NCI-H69 (cell line): ENCODE results near the gene ZNRF3.

ENCODE experiments used
- DNase-seq: peaks from one replicate; lab custom pipeline; 2025; lab: John Stamatoyannopoulos, UW

The ZNRF3 gene

DNA sequence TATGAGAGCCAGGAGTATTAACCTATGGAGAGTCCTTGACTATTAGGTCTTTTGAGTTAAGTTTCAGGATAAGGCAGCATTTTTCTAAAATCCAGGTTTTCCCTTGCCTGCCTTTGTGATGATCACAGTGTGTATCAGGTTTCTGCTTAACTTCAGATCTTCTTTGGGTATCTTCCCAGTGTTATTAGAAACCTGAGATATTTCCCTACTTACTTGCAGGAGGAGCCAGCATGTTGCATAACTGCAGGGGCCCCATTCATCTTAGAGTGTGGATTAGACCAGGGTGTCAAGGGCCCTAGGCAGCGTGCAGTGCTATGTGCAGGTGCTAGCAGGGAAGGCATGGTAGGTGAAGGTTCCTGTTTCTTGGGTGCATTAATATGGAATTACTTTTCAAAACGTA lies 69.5 kb downstream of the ZNRF3 start:
- DNase-seq, result peak; percentile 36

DNA sequence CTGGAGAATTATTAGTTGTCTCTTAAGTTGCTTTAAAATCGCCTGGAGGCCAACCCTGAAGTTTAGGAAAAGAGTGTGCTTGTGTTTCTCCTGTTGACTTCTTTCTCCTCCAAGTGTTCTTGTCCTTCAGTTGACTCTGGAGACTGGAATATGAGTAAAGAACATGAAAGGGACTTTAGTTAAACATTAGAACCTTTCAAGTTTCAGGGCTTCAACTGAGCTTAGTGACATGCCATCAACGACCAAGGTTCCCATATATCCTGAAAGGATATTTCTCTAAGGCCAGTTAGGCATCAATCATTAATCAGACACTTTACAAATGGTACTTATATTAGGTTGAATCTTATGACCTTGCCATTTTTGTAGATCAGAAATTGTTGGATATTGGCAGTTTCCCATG lies 70.0 kb downstream of the ZNRF3 start:
- no peak for DNase-seq

DNA sequence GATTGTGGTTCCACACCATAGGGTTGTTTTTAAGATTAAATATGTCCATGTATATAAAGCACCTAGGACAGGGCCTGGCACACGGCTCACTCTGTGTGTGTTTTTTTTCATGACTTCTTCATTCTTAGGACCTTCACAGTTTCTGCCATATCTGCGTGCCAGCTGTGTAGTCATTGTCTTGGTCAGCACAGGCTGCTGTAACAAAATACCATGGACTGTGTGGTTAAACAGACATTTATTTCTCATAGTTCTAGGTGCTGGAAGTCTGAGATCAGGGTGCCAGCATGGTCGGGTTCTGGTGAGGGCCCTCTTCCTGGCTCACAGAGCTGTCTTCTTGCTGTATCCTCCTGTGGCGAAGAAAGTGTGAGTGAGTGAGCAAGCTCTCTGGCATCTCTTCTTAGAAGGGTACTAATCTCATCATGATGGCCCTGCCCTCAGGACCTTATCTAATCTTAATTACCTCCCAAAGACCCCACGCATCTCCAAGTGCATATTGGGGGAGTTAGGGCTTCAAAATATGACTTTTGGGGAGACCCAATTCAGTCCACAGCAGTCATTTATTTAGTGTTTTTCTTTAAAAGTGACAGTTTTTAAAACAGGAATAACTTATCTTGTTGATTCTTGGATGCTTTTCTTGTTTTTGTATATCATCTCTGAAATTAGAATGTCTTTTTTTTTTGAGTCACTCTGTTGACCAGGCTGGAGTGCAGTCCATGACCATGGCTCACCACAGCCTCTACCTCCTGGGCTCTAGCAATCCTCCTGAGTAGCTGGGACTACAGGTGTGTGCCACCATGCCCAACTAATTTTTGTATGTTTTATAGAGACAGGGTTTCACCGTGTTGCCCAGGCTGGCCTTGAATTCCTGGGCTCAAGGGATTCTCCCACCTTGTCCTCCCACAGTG lies 70.9 kb downstream of the ZNRF3 start:
- no peak for DNase-seq

DNA sequence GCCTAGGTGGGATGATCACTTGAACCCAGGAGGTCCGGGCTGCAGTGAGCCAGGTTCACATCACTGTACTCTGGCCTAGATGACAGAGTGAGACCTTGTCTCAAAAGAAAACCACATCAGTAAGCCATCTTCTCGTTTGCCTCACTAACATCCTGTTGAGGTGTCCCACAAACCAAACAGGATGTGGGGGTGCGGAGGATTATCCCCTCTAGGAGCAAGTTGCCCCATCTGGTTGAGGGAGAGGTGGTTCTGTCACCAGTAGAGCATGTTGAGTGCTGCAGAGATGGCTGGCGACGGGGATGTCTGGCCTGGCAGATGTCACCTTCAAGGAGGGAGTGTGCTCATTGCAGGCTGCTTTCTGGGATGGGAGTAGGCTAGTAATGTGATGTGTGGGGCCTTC lies 72.4 kb downstream of the ZNRF3 start:
- no peak for DNase-seq

DNA sequence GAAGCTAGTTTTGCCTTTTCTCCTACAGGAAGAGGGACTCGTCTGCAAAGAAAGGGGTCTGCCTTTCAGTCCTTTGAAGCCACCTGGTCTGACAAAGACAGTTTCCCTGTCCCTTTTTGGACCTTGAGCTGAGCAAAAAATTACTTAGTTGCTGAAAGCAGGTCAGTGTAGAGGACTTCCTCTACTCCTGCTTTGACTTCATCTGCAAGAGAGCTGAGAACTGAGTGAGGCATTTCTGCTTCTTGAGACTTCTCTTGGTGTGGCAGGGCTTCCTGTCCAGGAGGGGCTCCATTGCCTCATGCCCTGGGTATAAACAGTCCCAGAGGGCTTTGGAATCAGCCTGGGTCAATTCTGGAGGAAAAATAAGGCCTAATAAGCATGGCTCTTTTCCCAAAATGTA lies 73.1 kb downstream of the ZNRF3 start:
- DNase-seq, result no peak

DNA sequence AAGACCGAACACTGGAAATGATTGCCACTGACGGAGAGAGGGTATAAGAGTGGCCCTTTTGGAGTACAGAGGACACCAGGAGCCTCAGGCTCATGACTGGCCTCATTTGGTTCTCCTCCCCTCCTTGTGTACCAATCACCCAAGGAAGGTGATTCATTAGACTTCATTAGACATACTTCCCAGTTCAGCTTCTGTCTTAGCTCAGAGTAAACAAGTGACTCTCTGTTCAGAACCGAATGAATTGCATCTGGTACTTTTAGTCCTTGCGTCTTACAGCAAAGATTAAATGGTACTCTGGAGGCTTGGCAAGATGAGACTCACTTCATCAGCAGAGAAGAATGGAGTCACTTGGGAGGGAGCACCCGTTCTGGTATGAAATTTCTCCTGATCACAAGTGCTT lies 75.2 kb downstream of the ZNRF3 start:
- DNase-seq, result no peak

DNA sequence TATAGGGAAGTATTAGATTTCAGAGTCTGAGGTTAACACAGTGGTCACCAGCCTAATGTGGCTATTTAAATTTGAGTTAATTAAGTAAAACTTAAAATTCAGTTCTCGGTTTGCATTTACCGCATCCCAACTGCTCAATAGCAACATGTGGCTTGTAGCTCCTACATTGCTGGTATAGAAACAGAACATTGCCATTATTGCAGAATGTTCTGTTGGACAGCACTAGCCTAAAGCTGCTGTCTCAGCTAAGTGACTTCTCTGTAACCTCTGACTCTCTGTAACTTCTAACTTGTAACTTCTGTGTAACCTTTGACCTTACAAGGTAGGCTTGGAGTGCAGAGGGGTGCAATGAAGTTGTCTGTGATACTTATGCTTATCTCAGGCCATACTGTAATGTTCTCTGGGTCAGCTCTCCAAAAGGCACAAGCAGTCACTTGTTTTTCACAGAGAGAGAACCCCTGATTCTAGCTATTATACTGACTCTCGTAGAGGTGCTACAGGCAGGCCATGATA lies 78.7 kb downstream of the ZNRF3 start:
- DNase-seq, result no peak

DNA sequence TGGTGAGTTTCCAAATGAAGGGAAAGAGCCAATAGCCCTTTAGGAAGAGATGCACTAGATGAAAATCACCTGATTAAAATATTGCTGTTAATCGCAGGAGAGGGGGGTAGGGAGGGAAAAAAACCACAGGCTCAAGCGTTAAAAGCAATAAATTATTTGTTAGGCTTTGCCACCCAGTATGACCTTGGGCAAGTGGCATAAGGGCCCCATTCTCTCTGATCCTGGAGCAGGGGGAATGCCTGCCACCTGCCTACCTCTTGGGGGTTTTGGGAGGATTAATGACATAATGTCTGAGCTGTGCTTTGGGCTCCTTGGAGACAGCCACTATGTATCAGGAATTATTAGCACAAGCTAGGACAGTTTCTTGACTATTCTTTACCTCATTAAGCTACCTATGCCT lies 80.0 kb downstream of the ZNRF3 start:
- DNase-seq, result peak; percentile 84

DNA sequence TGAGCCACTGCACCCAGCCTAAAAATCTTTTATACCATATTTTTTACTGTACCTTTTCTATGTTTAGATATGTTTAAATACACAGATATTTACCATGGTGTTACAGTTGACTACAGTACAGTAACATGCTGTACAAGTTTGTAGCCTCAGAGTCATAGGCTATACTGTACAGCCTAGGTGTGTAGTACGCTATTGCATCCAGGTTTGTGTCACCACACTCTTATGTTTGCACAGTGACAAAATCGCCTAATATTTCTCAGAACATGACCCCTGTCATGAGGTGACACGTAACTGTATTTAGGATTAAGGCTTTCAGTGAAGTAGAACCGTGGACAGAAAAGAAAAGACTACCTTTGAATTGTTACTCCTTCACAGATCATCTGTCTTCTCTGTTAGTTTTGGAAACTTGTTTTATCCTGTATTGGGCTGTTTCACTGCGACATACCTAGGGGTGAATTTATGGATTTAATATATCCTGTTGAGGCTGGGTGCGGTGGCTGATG lies 83.8 kb downstream of the ZNRF3 start:
- no peak for DNase-seq

DNA sequence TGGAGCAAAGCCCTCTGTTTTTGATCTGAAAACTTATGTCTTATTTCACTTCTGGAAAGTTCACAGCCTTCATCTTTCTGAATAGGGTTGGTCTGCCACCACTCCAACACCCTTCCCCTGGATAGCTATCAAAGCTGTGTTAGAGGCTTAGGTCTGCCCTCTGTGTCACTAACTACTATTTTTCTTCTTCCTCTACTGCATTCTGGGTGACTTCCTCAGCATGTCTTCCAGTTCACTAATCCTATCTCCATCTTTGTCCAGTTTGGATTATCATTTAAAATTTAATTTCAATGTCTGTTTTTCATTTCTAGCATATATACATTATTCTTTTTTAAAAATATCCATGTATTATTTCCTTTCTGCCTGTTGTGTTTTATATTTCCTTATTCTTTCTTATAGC lies 84.6 kb downstream of the ZNRF3 start:
- DNase-seq, result no peak

DNA sequence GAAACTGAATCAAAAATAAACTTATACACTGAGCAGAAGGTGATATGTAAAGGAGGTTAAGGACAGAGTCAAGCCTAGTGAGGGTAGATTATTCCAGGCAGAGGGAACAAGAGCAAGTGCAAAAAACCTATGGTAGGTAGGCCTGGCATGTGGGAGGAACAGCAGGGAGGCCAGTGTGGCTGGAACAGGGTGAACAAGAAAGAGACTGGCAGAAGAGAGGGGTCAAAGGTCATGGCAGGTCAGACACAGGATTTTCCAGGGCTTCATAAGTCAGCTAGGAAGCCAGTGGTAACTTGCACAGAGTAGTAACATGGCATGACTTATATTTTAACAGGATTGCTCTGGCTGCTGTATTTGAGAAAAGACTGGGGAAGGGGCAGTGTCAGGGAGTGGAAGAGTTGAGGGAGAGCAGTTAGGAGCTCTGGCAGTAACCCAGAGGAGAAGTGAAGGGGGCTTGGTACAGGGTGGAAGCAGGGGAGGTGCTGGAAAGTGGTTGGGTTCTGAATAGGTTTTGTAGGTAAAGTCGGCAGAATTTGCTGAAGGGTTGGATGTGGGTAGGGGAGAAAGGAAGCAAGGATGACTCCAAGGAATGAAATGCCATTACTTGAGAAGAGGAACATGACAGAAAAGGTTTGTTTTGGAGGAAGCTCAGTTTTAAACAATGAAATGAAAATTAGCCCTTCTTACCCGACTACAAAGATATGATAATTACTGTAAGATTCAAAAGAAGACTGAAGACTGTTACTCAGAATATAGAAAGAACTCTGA lies 86.2 kb downstream of the ZNRF3 start:
- no peak for DNase-seq

DNA sequence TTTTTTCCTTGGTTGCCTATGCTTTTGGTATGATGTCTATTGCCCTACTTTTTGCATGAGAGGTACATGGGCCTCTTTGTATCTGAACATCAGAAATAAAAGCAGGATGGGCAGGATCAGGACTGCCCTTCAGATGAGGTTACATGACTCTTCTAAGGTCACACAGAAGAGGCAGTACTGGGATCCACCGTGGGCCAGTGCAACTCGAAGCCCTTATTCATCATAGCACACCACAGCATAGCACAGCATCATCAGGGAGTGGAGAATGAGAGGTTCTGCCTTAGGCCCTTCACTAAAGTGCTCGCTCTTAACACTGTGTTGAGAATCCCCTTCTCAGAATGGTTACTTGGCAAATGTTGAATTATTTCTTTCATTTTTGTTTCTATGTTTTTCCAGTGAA lies 90.0 kb downstream of the ZNRF3 start:
- no peak for DNase-seq

DNA sequence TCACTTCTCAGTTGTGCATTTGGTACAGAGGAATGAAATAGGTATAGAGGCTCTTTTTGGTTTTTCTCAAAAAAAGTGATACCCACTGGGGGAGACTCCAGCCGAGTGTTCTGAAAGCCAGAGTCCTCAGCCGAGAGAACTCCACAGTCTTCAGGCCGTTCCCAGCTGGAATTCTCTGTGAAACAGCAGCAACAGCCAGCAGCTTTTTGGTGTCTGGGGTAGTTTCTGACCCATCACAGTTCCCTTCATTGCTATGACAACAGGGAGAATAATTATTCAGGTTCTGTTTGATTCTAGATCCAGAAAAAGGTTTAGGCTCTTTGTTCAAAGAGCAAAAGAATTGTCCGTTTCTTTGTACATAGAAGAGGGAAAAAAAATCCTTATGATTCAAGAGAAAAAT lies 93.7 kb downstream of the ZNRF3 start:
- no peak for DNase-seq

DNA sequence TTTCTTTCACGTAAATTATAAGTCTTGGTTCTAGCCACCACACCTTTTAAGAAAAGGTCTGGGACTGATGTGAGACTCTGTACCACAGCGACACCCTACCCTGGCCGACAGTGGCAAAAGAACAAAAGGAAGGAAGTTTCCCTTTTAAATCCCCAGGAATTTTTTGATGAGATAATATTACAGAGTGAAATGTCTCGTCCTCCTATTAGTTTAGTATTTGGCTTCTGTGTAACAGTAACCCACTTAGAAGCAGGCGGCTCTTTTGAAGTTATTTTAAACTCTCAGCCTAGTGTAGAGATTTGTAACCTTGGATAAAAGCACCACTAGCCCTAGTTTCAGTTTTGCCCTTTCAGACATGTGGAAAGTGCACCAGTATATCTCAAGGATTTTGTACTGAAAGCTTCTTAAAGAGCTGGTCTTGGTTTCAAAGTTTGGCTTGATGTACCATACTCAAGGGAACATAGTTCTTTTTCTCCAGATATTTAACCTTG lies 94.2 kb downstream of the ZNRF3 start:
- DNase-seq, result no peak

DNA sequence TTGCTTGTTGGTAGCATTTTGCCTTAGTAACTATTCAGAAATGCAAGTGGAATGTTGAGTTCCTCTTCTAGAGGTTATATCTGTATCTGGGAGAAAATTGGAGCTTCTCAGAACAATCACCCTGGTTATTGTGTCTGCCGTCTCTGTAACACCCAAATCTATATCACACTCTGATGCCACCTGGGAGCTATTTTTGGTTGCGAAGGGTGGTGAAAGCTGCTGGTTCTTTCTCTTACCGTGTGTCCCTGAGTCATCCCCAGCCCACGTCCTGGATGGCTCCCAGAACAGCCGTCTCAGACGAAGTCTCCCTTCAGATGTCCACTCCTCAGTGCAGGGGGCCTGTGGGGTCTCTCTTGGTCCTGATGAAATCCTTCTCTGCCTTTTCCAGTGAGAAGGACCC lies 94.8 kb downstream of the ZNRF3 start:
- DNase-seq, result no peak

DNA sequence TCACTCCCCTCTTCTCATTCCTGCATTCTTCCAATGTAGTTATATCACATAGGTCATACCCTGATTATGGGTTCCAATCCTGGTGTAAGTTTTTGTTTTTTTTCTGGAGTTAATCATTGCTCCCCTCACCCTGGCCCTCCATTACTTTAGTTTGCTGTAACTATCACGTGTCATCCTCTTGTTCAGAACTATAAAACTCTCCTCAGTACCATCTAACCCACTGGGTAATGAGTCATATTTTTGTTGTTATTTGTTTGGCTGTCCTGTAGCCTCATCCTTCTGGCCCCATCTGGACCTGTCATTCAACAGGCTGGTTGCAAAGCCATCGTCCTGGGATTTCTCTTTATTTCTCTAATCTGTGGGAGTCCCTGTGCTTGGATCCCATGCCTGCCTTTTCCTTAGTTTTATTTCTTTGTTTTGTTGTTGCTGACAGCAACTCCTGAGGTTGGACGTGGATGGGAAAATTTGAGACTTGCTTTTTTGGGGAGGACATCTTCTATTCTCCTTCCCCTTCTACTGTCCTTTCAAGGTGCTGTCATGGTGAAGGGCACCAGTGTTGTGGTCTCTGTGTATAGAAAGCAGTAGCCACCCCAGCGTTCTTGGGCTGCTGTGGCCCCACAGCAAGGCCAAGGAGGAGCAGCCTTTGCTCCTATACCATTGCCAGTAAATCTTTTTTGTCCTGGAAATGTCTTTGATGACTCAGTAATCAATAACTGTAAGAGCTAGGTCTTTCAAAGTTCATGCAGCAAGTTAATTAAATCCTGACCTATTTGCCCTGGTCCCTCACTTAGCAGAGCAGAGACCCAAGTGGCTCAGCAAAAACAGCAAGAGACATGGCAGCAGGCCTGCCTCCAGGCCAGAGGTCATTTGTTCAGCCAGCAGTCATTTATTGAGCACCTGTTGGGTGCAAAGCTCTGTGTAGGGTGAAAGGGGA lies 95.8 kb downstream of the ZNRF3 start:
- DNase-seq, result no peak

DNA sequence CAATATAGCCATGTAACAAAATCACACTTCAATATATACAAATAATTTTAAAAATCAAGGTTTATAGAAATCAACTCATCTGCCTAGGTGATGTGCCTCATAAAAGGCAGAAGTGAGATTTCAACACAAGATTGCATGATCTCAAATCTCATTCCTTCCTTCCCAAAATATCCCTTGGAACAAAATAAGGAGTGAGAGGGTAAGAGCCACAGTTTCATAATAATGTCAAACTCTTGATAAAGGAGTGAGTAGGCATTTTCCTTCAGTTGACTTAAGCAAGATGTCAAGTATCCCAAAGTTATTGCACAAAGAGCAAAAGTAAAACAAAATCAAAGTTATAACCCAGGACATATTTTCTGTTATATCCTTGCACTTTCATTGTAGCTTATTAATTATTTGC lies 97.0 kb downstream of the ZNRF3 start:
- no peak for DNase-seq

DNA sequence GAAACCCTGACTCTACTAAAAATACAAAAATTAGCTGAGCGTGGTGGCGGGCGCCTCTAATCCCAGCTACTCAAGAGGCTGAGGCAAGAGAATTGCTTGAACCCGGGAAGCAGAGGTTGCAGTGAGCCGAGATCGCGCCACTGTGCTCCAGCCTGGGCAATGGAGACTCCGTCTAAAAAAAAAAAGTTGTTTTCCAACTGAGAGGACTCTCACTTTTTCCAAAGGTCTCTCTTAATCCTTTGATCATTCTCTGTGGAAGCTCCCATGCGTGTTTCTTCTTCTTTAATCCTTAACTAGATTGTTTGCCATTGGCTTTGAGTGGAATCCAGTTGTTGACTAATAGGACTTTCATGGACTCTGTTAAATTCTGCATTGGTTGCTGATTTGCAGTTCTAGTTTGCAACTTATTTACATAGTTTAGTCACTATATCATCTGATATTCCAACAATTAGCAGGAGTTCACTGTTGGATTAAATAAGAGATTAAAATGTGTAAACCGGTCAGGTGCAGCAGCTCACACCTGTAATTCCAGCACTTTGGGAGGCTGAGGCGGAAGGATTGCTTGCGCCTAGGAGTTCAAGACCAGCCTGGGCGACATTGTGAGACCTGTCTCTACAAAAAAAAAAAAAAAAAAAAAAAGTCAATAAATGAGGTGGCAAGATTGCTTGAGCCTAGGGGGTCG lies 98.6 kb downstream of the ZNRF3 start:
- no peak for DNase-seq

DNA sequence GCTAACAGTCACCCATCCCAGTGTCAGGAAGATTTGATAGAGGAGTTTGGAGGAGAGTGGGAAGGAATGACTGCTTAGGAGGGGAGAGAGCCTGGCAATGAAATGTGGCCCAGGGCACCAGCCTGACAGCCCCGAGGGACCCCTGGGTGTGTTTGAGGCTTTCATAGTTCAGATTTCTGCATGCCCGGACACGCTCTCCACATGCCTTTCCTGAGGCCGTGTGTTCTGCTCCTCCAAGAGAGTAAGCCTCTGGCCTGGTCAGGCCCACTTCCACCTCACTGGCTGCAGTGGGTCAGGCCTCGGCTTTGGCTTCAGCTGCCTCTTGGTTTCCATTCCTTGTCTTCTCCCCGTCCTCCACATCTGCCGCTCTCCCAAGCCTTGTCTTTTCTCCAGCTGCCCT lies 99.8 kb downstream of the ZNRF3 start:
- DNase-seq, result peak; percentile 85

DNA sequence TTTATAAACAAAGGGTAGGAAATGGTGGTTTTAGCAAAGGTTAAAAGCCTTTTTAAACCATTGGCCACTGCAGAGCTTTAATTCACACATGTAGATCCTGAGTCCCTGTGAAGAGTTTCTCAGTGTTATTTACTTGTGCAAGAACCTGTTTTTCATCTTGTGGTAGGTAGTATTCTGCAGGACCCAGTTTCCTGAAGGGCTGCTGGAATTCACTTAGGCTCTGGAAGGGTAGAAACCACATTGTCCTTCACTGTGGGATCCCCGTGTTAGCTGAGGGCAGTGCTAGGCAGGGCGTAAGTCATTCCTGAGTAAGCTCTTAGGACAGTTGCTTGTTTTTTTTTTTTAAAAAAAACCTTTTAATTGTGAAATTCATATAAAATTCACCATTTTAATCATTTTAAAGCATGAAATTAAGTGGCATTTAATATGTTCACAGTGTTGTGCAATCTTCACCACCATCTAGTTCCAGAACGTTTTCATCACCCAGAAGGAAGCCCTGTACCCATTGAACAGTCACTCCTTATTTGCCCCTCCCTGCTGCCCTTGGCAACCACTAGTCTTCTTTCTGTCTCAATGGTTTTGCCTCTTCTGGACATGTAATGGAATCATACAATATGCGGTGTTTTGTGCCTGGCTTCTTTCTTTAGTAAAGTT lies 100.5 kb downstream of the ZNRF3 start:
- DNase-seq, result no peak
